Peyer's patch (tissue), 4 donors: Measurements from ENCODE around the gene PSMB1. TPM values are rescaled to one million over a fixed set of nuclear protein-coding genes. Genes with fewer than 3 reads are reported as not detected.

ENCODE experiments used
- DNase-seq, 3 donors: peaks; one replicate each; pipeline ENCODE4 v3.0.0-alpha.2; 2017 to 2019
- H3K27ac ChIP-seq, 4 donors: fragments of 200-600 bp; sonication (generic); one replicate each; pipeline ENCODE4 v1.5.1; 2016 to 2019
- H3K27me3 ChIP-seq, 2 donors: fragments of 200-600 bp; sonication (generic); one replicate each; pipeline ENCODE4 v1.5.1; 2019
- H3K36me3 ChIP-seq, 3 donors: fragments of 200-600 bp; sonication (generic); one replicate each; pipeline ENCODE4 v1.5.1; 2016 to 2019
- H3K4me1 ChIP-seq, 4 donors: fragments of 200-600 bp; sonication (generic); one replicate each; pipeline ENCODE4 v1.5.1; 2016 to 2019
- H3K4me3 ChIP-seq, 4 donors: fragments of 200-600 bp; sonication (generic); 1 replicate in 3 of 4; 2 replicates in 1 of 4; pipeline ENCODE4 v1.5.1; 2016 to 2019; ENCODE audit warnings: mild to moderate bottlenecking in 1 of 4
- H3K9me3 ChIP-seq, 4 donors: fragments of 200-600 bp; sonication (generic); one replicate each; pipeline ENCODE4 v1.5.1; 2016 to 2019; ENCODE audit warnings: mild to moderate bottlenecking in 1 of 4
- CTCF ChIP-seq, 6 experiments: fragments of 450-650 bp in 4 of 6; fragments of 200-600 bp in 2 of 6; sonication (generic) in 1 of 6; IDR thresholded peaks; one replicate each; pipeline ENCODE4 v1.5.1; 2017 to 2019; ENCODE audit warnings: antibody characterized with exemption in 6 of 6, mild to moderate bottlenecking in 3 of 6, moderate library complexity in 1 of 6
- POLR2A ChIP-seq, 2 donors: fragments of 450-650 bp; IDR thresholded peaks; one replicate each; pipeline ENCODE4 v1.5.1; 2017; ENCODE audit warnings: antibody characterized with exemption in 2 of 2, mild to moderate bottlenecking in 2 of 2, moderate library complexity in 2 of 2
- total RNA-seq, 4 donors: library from RNA; depleted of rRNA; stranded (reverse); fragments of >200 nt; gene quantifications; one replicate each; pipeline ENCODE4 v1.1.0, GENCODE V29; 2016

The PSMB1 gene
- total RNA-seq, 4 donors from 2014 or later, result 84.9 to 154 (median 143) TPM

- TF ChIP-seq CTCF (IDR thresholded peaks at IDR 0.05) (peak in 1 of 6 experiments; percentile 3), POLR2A (IDR thresholded peaks at IDR 0.05) (peak; percentile 55 to 71)
- Histone ChIP-seq H3K4me1 (peaks cover 0 to 7% (median 4%) of the 10 kb centered on the region in 4 donors), H3K27me3 (no peaks in the 10 kb centered on the region), H3K36me3 (peaks cover 0 to 22% (median 0%) of the 10 kb centered on the region in 3 donors), H3K27ac (peak within 1 kb of the TSS; percentile 85 to 96 (median 90)), H3K9me3 (no peaks in the 10 kb centered on the region), H3K4me3 (peak within 1 kb of the TSS; percentile 67 to 97 (median 81))
- DNase-seq, result peak; percentile 91 to 97 (median 94)
These were observed 31.3 kb upstream of the PSMB1 start, which contains the start of gene PDCD2 for GRCh38 chr6:170584181-170584953. TSS of gene PDCD2 (minus strand) at chr6:170584637. CDS start at chr6:170584581, 56 bp downstream.

- H3K27me3 ChIP-seq, result no peaks in the 10 kb centered on the region
- DNase-seq, result no peak
- H3K9me3 ChIP-seq, result no peaks in the 10 kb centered on the region
- TF ChIP-seq CTCF (IDR thresholded peaks at IDR 0.05) (no peak), POLR2A (IDR thresholded peaks at IDR 0.05) (no peak)
- peaks cover 0 to 7% (median 4%) of the 10 kb centered on the region in 4 donors for H3K4me1 ChIP-seq
- H3K36me3 ChIP-seq, result peaks cover 0 to 25% (median 0%) of the 10 kb centered on the region in 3 donors
- H3K4me3 ChIP-seq, result peak overlapping the region; percentile 67 to 97 (median 81)
- peak overlapping the region; percentile 85 to 96 (median 90) for H3K27ac ChIP-seq
These were observed 30.7 kb upstream of the PSMB1 start for GRCh38 chr6:170583756-170584180.

DNA sequence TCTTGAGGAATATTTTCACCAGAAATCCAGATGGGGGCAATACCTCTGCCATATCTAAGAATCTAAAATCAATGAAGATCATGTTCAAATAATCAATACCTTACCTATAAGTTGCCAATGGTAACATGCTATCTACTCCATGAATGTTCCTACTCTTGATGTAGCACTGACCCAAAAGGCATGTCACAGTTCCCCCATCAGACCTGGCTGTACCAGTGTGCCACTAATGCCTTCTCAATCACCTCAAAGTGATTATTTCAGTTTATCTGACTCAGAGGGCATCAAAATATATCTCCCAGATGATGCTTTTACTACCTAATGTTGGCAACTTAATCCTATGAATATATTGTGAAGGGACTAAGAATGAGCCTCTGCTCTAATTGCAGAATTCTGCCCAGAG, 25.8 kb upstream of the PSMB1 start:
- H3K4me1 ChIP-seq, result peaks cover 0 to 3% (median 0%) of the 10 kb centered on the region in 4 donors
- no peak for DNase-seq
- H3K9me3 ChIP-seq, result no peaks in the 10 kb centered on the region
- H3K27ac ChIP-seq, result no peak overlapping the region
- no peaks in the 10 kb centered on the region for H3K27me3 ChIP-seq
- TF ChIP-seq POLR2A (IDR thresholded peaks at IDR 0.05) (no peak), CTCF (IDR thresholded peaks at IDR 0.05) (no peak)
- H3K4me3 ChIP-seq, result no peak overlapping the region
- peaks cover 0 to 54% (median 0%) of the 10 kb centered on the region in 3 donors for H3K36me3 ChIP-seq

DNA sequence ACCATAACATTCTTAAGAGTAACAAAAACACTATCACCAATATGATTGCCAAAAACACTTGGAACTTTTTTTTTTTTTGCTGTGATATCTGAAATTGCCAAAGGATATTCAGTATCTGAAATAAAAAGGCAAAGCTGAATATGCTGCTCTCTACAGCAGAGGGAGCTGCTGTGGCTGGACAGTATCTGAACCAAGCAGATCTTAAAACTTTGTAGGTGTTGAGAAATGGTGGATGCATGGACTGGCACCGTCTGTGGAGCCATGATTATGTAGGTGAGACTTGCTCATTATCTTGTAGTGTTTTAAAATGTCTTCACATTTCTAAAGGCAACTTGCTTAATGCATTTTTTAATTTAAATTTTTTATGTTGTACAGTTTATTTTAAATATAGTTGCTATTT, 22.1 kb upstream of the PSMB1 start:
- no peak for DNase-seq
- no peaks in the 10 kb centered on the region for H3K27me3 ChIP-seq
- no peaks in the 10 kb centered on the region for H3K4me1 ChIP-seq
- no peak overlapping the region for H3K4me3 ChIP-seq
- H3K27ac ChIP-seq, result no peak overlapping the region
- TF ChIP-seq POLR2A (IDR thresholded peaks at IDR 0.05) (no peak), CTCF (IDR thresholded peaks at IDR 0.05) (no peak)
- H3K9me3 ChIP-seq, result no peaks in the 10 kb centered on the region
- peaks cover 0 to 65% (median 5%) of the 10 kb centered on the region in 3 donors for H3K36me3 ChIP-seq

DNA sequence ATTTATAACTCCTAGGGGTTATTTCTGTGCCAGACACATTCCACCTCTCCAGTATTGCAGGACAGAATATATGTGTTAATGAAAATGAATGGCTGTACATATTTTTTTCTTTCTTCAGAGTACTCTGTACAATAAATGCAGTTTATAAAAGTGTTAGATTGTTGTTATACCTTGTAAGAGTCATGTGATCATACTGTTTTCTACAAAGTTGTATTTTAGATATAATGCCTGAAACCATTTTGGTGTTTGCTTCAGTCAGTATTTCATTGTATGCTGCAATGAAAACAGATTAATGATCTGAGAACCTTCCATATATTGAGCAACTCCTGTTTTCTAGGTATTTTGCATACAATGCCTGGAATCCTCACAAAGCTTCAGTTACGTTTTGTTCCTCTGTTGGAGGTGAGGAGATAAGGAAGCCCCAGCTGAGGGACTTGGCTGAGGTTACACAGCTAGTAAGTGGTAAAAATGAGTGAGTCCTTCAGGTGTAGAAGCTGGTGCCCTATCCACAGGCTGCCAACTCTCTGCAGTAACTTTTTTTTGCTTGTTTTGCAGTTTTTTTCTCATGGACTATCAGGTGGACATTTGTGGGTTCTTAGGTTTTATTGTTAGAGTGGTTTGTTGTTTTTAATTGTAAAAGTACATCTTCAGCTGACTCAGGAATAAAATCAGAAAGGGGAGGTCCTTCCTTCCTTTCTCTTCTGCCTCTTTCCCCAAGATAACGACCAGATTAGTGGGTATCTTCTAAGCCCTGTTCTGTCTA, 19.8 kb upstream of the PSMB1 start:
- TF ChIP-seq CTCF (IDR thresholded peaks at IDR 0.05) (no peak), POLR2A (IDR thresholded peaks at IDR 0.05) (no peak)
- no peak overlapping the region for H3K4me3 ChIP-seq
- no peaks in the 10 kb centered on the region for H3K4me1 ChIP-seq
- no peak overlapping the region for H3K27ac ChIP-seq
- peaks cover 0 to 72% (median 5%) of the 10 kb centered on the region in 3 donors for H3K36me3 ChIP-seq
- no peak for DNase-seq
- no peaks in the 10 kb centered on the region for H3K9me3 ChIP-seq
- no peaks in the 10 kb centered on the region for H3K27me3 ChIP-seq
